Gastroesophageal sphincter (tissue), 4 donors: ENCODE measurements around the gene RAPGEF5. TPM values are rescaled to one million over a fixed set of nuclear protein-coding genes. Genes with fewer than 3 reads are reported as not detected.
"Not testable (repeated sequence)": the region's sequence is repeated elsewhere in the genome, so short reads cannot be mapped to it uniquely, and the experiment has no call there.

Source experiments
- ATAC-seq: fragments of 150-250 bp; one replicate; pipeline ENCODE4 v1.9.1; 2016; ENCODE audit warnings: mild to moderate bottlenecking, moderate library complexity
- H3K27ac ChIP-seq, 4 donors: fragments of 200-600 bp; sonication (generic) in 3 of 4; 1 replicate in 3 of 4; 2 replicates in 1 of 4; pipeline ENCODE4 v1.5.1; 2016 to 2019
- H3K27me3 ChIP-seq: fragments of 200-600 bp; sonication (generic); one replicate; pipeline ENCODE4 v1.5.1; 2019
- H3K36me3 ChIP-seq, 2 donors: fragments of 200-600 bp; sonication (generic); one replicate each; pipeline ENCODE4 v1.5.1; 2019; ENCODE audit warnings: control low read depth in 1 of 2
- H3K4me1 ChIP-seq, 3 donors: fragments of 200-600 bp; sonication (generic); 1 replicate in 2 of 3; 2 replicates in 1 of 3; pipeline ENCODE4 v1.5.1; 2016 to 2019; ENCODE audit warnings: control low read depth in 2 of 3
- H3K4me3 ChIP-seq, 2 donors: fragments of 200-600 bp; sonication (generic); one replicate each; pipeline ENCODE4 v1.5.1; 2019; ENCODE audit warnings: mild to moderate bottlenecking in 1 of 2, moderate library complexity in 1 of 2
- H3K9me3 ChIP-seq, 3 donors: fragments of 200-600 bp; sonication (generic); one replicate each; pipeline ENCODE4 v1.5.1; 2017 to 2019; ENCODE audit warnings: control low read depth in 2 of 3
- EP300 ChIP-seq: sonication (generic); formaldehyde crosslinking; IDR thresholded peaks from one replicate; pipeline ENCODE4 v1.6.1; 2017; ENCODE audit warnings: antibody characterized with exemption, mild to moderate bottlenecking
- POLR2A ChIP-seq, 2 donors: fragments of 450-650 bp; IDR thresholded peaks; one replicate each; pipeline ENCODE4 v1.6.1; 2017; ENCODE audit warnings: antibody characterized with exemption in 2 of 2, mild to moderate bottlenecking in 2 of 2, moderate library complexity in 1 of 2
- POLR2AphosphoS5 ChIP-seq: sonication (generic); formaldehyde crosslinking; IDR thresholded peaks from one replicate; pipeline ENCODE4 v1.6.1; 2017; ENCODE audit warnings: antibody characterized with exemption
- WGBS, 2 donors: methylation state at CpG; one replicate each; pipeline ENCODE4 v1.1.5; 2018; ENCODE audit warnings: low coverage in 1 of 2; 5-methylcytosine and 5-hydroxymethylcytosine counted together
- total RNA-seq, 4 donors: library from RNA; depleted of rRNA; stranded (reverse); fragments of >200 nt; gene quantifications; one replicate each; pipeline ENCODE4 v1.1.0, GENCODE V29; 2016
- TF ChIP-seq, protein P1 (sequence below), 4 experiments: fragments of 200-600 bp in 2 of 4; fragments of 450-650 bp in 2 of 4; sonication (generic) in 1 of 4; IDR thresholded peaks; one replicate each; pipeline ENCODE4 v1.5.1; 2017 to 2019; ENCODE audit warnings: antibody characterized with exemption in 4 of 4, mild to moderate bottlenecking in 2 of 4, moderate library complexity in 2 of 4

RAPGEF5 gene
- total RNA-seq, 4 donors from 2014 or later: 21.5 to 29.8 (median 26.6) TPM

DNA sequence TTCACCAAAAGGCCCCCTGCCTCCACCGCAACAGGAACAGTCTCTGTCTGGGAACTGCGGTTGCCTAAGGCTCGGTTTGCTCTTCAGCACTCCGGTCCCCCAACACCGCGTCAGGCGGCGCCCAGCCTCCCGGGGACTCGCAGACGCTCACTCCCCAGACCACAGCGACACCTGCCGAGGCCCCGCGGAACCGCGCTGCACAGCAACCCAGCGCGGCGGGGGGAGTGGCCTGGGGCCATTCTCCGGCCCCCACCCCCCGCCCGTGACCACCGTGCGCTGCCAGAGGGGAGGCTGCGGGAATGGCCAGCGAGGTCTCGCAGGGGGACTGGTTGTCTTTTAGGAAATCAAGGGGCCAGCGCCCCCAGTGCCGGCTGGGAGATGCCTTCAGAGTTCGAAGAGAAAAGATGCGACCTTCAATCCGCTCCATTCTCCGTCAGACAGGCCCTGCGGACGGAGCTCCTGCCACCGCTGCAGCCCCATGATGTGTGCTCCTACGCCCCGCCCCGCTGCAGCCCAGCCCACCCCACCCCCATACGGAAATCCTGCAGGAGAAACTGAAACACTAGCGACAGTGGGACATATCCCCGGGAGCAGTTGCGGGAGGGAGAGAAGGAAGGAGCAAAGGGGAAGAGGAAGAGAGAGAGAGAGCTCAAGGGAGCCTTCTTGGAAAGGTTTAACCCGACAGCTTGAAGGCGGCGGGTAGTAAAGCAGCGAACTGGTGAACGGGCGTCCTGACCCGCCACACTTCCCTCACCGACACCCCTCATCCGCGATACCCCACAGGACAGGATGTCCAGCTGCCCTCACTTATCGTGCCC, 273.9 kb downstream of the RAPGEF5 start:
- WGBS, 2 donors: 0% methylated on average over 9 to 14 of the region's 55 CpGs
- peak overlapping the region; percentile 45 to 90 (median 88) for H3K27ac ChIP-seq
- no peak for TF ChIP-seq EP300
- TF ChIP-seq POLR2A (IDR thresholded peaks at IDR 0.05): peak in 1 of 2 donors; percentile 12
- TF ChIP-seq, protein P1, sequence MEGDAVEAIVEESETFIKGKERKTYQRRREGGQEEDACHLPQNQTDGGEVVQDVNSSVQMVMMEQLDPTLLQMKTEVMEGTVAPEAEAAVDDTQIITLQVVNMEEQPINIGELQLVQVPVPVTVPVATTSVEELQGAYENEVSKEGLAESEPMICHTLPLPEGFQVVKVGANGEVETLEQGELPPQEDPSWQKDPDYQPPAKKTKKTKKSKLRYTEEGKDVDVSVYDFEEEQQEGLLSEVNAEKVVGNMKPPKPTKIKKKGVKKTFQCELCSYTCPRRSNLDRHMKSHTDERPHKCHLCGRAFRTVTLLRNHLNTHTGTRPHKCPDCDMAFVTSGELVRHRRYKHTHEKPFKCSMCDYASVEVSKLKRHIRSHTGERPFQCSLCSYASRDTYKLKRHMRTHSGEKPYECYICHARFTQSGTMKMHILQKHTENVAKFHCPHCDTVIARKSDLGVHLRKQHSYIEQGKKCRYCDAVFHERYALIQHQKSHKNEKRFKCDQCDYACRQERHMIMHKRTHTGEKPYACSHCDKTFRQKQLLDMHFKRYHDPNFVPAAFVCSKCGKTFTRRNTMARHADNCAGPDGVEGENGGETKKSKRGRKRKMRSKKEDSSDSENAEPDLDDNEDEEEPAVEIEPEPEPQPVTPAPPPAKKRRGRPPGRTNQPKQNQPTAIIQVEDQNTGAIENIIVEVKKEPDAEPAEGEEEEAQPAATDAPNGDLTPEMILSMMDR (IDR thresholded peaks at IDR 0.05): peak; percentile 85 to 100 (median 92)
- TF ChIP-seq POLR2AphosphoS5: peak; percentile 26

DNA sequence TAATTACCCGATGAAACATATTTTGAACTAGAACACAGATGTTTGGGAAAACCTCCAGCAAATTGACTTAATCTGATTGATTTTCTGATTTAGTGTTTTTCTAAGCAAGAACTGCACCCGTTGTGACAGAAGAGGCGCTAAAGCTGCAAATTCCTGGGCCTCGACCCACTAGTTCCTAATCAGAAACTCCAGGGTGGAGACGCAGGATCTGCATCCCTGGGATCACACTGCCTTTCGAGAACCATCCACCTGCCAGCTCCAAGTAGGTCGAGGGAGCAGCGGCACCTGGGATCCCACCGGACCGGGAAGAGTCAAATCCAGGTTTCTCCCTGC, 274.4 kb downstream of the RAPGEF5 start:
- H3K9me3 ChIP-seq: no peaks in the 10 kb centered on the region
- peak overlapping the region; percentile 39 to 71 for H3K4me3 ChIP-seq
- TF ChIP-seq, protein P1 (IDR thresholded peaks at IDR 0.05): no peak
- TF ChIP-seq POLR2AphosphoS5 (no peak), EP300 (no peak), POLR2A (IDR thresholded peaks at IDR 0.05) (no peak)
- H3K27ac ChIP-seq: peak overlapping the region in 3 of 4 donors; percentile 88 to 90 (median 88)
- 9 to 13% methylated on average over 5 to 6 of the region's 10 CpGs for WGBS, 2 donors
- H3K36me3 ChIP-seq: no peaks in the 10 kb centered on the region
- H3K27me3 ChIP-seq: no peaks in the 10 kb centered on the region
- peak; percentile 16 for ATAC-seq
- H3K4me1 ChIP-seq: peaks cover 0 to 17% (median 5%) of the 10 kb centered on the region in 3 donors

More for the DNA sequence above, 273.9 kb downstream of the RAPGEF5 start:
- Histone ChIP-seq H3K4me1 (peaks cover 0 to 17% (median 5%) of the 10 kb centered on the region in 3 donors), H3K9me3 (no peaks in the 10 kb centered on the region), H3K27me3 (no peaks in the 10 kb centered on the region), H3K4me3 (peak overlapping the region; percentile 39 to 71), H3K36me3 (no peaks in the 10 kb centered on the region)
- ATAC-seq: peak; percentile 97

DNA sequence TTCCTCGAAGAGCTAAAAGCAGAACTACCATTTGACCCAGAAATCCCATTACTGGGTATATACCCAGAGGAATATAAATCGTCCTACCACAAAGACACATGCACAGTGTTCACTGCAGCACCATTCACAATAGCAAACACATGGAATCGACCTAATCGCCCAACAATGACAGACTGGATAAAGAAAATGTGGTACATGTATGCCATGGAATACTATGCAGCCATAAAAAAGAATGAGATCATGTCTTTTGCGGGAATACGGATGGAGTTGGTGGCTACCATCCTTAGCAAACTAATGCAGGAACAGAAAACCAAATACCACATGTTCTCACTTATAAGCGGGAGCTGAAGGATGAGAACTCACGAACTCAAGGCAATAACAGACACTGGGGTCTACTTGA, 276.7 kb downstream of the RAPGEF5 start:
- H3K36me3 ChIP-seq, H3K4me3 ChIP-seq, H3K27ac ChIP-seq, H3K27me3 ChIP-seq, H3K9me3 ChIP-seq, ATAC-seq: not testable (repeated sequence)
- peaks cover 0 to 17% (median 5%) of the 10 kb centered on the region in 3 donors for H3K4me1 ChIP-seq
- 92 to 95% methylated on average over 7 to 8 of the region's 8 CpGs for WGBS, 2 donors

- H3K27me3 ChIP-seq, H3K4me3 ChIP-seq, H3K36me3 ChIP-seq, ATAC-seq, H3K9me3 ChIP-seq, H3K27ac ChIP-seq: not testable (repeated sequence)
- WGBS, 2 donors: 93 to 97% methylated on average over 6 of the region's 6 CpGs
- peaks cover 0 to 13% (median 5%) of the 10 kb centered on the region in 3 donors for H3K4me1 ChIP-seq
Observed at GRCh38 chr7:22078872-22079271, 278.1 kb downstream of the RAPGEF5 start.

GRCh38 chr7:22075561-22075960, 281.4 kb downstream of the RAPGEF5 start:
- no peak for ATAC-seq
- H3K4me1 ChIP-seq: no peaks in the 10 kb centered on the region
- H3K9me3 ChIP-seq: no peaks in the 10 kb centered on the region
- H3K27ac ChIP-seq: no peak overlapping the region
- 44 to 60% methylated on average over 2 of the region's 2 CpGs for WGBS, 2 donors
- no peak for TF ChIP-seq EP300
- TF ChIP-seq POLR2A (IDR thresholded peaks at IDR 0.05): no peak
- TF ChIP-seq, protein P1 (IDR thresholded peaks at IDR 0.05): no peak
- no peak for TF ChIP-seq POLR2AphosphoS5
- H3K36me3 ChIP-seq: no peaks in the 10 kb centered on the region
- no peaks in the 10 kb centered on the region for H3K27me3 ChIP-seq
- no peak overlapping the region for H3K4me3 ChIP-seq

DNA sequence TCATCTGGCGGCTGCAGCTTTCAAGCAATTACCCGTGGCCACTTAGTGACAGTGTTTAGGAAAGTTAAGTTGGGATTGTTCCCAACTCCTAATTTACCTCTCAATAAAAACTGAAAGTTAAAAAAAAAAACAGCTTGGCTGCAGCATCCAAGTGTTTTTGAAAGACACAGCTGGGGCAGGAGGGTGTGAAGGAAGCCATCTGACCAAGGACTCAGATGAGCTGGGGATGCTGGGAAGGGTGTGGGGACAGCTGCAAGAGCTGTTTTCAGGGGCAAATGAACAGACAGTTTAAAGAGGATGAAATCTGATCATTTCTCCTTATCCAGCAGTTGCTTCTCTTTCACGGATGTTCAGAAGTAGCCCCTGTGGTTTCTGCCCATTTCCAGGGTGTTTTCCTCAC, 282.1 kb downstream of the RAPGEF5 start:
- H3K4me3 ChIP-seq: no peak overlapping the region
- H3K4me1 ChIP-seq: no peaks in the 10 kb centered on the region
- no peaks in the 10 kb centered on the region for H3K27me3 ChIP-seq
- WGBS, 2 donors: 39% methylated on average over 3 of the region's 3 CpGs; no CpG with 5 or more reads in 1 of the 2 donors
- no peaks in the 10 kb centered on the region for H3K9me3 ChIP-seq
- no peak for ATAC-seq
- TF ChIP-seq POLR2AphosphoS5 (no peak), EP300 (no peak), POLR2A (IDR thresholded peaks at IDR 0.05) (no peak)
- TF ChIP-seq, protein P1 (IDR thresholded peaks at IDR 0.05): no peak
- H3K36me3 ChIP-seq: no peaks in the 10 kb centered on the region
- no peak overlapping the region for H3K27ac ChIP-seq
